GM20000 (cell line): Measurements from ENCODE around the gene ICA1.

Experiments used
- DNase-seq: peaks from one replicate; pipeline ENCODE4 v3.0.0; 2012; ENCODE audit warnings: low spot score
- TF ChIP-seq, protein P1 (sequence below): IDR thresholded peaks from 2 replicates; pipeline ENCODE4 v1.5.1; 2012; ENCODE audit warnings: mild to moderate bottlenecking, control low read depth; ENCODE audit errors: extremely low read depth, missing control alignments

The ICA1 gene

DNA sequence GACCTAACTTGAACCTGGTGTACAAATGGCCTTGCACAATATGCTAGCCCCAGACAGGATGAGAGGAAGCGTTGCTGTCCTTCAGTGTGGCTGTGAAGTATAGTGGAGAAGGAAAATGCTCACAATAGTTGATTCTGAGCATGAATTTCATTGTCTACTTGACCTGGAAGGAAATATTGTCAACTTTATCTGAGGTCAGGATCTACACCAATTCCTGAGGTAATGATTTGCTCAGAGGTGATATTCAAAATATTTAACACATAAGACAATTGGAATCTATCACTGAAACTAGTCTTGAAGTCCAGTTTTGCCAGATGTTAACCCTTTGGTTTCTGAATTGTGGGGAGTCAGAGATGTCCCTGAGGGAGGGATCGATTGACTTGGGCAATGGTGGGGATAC is 20.9 kb upstream of the ICA1 start:
- DNase-seq = no peak
- TF ChIP-seq, protein P1, sequence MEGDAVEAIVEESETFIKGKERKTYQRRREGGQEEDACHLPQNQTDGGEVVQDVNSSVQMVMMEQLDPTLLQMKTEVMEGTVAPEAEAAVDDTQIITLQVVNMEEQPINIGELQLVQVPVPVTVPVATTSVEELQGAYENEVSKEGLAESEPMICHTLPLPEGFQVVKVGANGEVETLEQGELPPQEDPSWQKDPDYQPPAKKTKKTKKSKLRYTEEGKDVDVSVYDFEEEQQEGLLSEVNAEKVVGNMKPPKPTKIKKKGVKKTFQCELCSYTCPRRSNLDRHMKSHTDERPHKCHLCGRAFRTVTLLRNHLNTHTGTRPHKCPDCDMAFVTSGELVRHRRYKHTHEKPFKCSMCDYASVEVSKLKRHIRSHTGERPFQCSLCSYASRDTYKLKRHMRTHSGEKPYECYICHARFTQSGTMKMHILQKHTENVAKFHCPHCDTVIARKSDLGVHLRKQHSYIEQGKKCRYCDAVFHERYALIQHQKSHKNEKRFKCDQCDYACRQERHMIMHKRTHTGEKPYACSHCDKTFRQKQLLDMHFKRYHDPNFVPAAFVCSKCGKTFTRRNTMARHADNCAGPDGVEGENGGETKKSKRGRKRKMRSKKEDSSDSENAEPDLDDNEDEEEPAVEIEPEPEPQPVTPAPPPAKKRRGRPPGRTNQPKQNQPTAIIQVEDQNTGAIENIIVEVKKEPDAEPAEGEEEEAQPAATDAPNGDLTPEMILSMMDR = no peak

DNA sequence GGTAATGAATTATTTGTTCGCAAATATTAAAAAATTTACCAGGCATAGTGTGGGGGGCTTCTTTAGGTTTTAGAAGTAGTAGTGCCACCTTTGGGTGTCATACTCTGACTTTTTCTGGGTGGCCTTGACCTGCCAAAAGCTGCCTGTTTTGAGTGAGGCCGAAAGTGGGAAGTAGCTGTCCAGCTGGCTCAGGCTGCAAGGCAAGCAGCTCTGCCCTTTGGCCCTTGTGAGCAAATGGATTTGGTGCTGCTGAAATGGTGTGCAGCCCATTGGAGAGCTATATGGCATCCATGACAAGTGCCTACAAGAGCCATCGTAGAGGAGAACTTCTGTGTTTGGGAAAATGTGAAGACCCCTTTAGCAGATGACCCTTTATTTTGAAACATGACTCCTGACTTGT is 20.2 kb upstream of the ICA1 start:
- TF ChIP-seq, protein P1 = no peak

DNA sequence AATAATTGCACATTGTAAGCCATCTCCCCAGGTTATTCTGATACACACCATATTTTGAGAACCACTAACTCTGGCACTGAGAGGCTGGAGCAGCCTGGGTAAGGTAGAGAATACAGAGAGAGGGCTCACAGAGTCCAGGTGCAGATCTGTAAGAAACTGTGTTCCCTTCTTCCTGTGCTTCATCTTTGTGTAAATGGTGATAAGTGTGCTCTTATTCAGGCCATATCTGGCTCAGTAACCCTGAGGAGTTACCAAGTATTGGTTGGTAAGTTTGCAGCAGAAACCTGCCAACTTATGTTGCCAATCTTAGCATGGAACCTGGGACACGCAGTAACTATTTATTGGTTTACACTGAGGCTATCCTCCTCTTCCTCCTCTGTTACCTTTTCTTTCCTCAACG is 16.2 kb upstream of the ICA1 start:
- DNase-seq = no peak
- TF ChIP-seq, protein P1 = no peak

More for the DNA sequence above, 20.2 kb upstream of the ICA1 start:
- no peak for DNase-seq

DNA sequence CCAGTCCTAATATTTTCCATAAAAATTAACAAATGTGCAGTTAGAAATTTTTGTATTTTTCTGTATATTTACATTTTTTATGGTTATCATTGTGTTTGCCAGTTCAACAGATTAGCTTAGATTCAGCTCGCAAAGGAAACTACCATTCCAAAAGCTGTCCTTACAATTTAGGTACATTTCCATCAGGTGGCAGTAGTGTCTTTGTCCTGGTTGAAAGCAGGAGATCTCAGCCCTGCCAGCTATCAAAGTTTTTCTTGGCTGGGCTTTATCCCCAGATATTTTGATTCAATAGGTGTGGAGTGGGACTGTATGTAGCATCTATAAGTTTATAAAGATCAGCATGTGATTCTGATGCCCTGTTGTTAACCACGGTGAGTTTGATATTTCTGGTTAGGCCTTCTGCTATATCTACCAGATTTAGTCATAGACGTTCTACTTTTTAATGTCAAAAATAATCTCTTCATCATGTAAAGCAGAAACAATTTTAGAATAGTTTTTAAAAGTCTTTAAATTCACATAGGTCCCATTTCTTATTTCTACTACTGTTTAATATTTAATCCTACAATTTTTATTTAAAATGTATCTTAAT is 15.5 kb upstream of the ICA1 start:
- TF ChIP-seq, protein P1 = no peak
- DNase-seq = no peak

DNA sequence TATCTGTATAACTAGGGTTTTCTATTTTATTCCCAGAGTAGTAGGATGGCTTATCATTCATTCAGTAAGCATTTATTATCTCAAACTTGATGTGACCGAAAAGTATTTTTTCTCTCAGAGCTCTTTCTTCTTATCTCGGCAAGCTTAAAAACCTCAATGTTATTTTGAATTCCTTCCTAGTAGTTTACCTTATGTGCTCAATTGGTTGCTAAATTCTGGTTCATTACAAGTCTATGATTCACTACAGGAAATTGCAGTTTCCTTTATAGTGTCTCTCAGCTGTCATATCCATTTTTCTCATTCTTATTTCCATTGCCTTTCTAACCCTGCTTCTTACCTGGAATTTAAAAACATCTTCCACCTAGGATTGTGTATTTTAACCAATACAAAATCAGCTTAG is 12.6 kb upstream of the ICA1 start:
- TF ChIP-seq, protein P1 = no peak
- no peak for DNase-seq

DNA sequence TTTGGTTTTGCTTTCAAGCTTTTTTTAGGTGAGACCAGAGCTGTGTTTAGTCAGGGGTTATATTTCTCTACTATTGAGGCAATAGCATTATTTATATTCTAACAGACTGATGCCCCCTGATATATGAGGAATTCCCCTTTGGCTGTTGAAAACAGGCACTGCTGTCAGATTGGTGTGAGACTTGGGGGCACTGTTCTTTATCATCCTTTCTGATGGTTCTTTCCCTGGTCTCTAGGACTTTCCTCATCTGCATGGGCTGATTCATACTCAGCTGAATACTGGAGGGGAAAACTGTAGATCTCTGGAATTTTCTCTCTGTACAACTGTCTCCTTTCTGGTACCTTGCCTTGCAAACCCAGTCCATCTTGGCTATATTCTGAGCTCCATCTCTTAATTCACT is 10.0 kb upstream of the ICA1 start:
- no peak for DNase-seq
- TF ChIP-seq, protein P1 = no peak

DNA sequence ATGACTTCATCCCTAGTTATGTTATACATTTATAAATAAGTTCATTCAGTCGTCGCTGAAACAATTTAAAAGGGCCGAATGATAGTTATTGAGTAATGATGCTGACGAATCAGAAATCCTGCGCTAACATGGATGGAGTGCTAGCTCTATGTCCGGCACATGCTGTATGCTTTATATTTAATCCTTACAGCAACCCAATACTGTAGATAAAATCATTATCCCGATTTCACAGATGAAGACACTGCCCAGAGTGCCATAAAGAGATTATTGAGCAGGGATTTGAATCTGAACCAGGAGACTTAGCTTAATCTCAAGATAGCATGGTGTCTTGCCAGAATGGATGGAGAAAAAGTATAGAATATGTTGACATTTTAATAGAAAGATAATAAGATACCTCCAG is 1.1 kb upstream of the ICA1 start:
- TF ChIP-seq, protein P1 = no peak
- no peak for DNase-seq
